HepG2 (cell line): ENCODE measurements around the gene SRRT. TPM values are rescaled to one million over a fixed set of nuclear protein-coding genes. Genes with fewer than 3 reads are reported as not detected.
"Not testable (repeated sequence)": the region's sequence is repeated elsewhere in the genome, so short reads cannot be mapped to it uniquely, and the experiment has no call there.

Experiments
- ATAC-seq: fragments of 200-7000 bp; cut with Tn5 transposase; 3 replicates; pipeline ENCODE4 v1.9.1; 2020; ENCODE audit warnings: mild to moderate bottlenecking, moderate library complexity
- BruUV-seq: library from RNA; stranded (reverse); fragments of 400-500 nt; replicated peaks from 2 replicates; lab custom pipeline; 2021; lab: Mats Ljungman, UMichigan
- CTCF ChIA-PET: fragments of 300-600 bp; formaldehyde crosslinking; extraction: SDS; loops from one replicate; lab custom pipeline; 2021; ENCODE audit warnings: low total read pairs, inconsistent platforms, low intra/inter-chr PET ratio; lab: Yijun Ruan, JAX
- POLR2A ChIA-PET: fragments of 350-600 bp; sonication (Branson Sonifier 250); formaldehyde crosslinking; loops from one replicate; lab custom pipeline; 2020; ENCODE audit warnings: antibody characterized with exemption, inconsistent platforms; lab: Yijun Ruan, JAX
- DNase-seq: peaks from one replicate; pipeline ENCODE4 v3.0.0-alpha.2; 2015; ENCODE audit warnings: low spot score
- FAIRE-seq: peaks from 3 replicates; lab custom pipeline; 2011; peaks lifted over from hg19 to GRCh38; lab: Jason Lieb, UNC
- H2AFZ ChIP-seq: one replicate; pipeline ENCODE4 v1.6.1; 2011; ENCODE audit warnings: low read length, inconsistent platforms
- H3K27ac ChIP-seq: fragments of 300-600 bp; 3 replicates; pipeline ENCODE4 v1.8.0; 2011; ENCODE audit warnings: mixed run types, mild to moderate bottlenecking, mixed read lengths, low read length, inconsistent platforms; ENCODE audit not compliant: insufficient read depth; ENCODE audit errors: extremely low read length
- H3K27me3 ChIP-seq, 2 experiments: fragments of 200-600 bp in 1 of 2; 2 replicates in 1 of 2; 3 replicates in 1 of 2; pipeline versions ENCODE4 v1.6.0 to v1.8.0; 2011; ENCODE audit warnings: low read length in 2 of 2, mild to moderate bottlenecking in 2 of 2, moderate library complexity in 2 of 2, inconsistent platforms in 1 of 2; ENCODE audit not compliant: insufficient read depth in 2 of 2, control insufficient read depth in 1 of 2
- H3K36me3 ChIP-seq, 2 experiments: fragments of 200-600 bp in 1 of 2; replicated peaks in 1 of 2; 2 replicates in 1 of 2; 3 replicates in 1 of 2; pipeline versions ENCODE4 v1.5.1 to v1.8.0; 2011; ENCODE audit warnings: low read length in 2 of 2, inconsistent platforms in 1 of 2; ENCODE audit not compliant: insufficient read depth in 2 of 2, control insufficient read depth in 1 of 2
- H3K4me1 ChIP-seq: 2 replicates; pipeline ENCODE4 v1.5.1; 2012; ENCODE audit warnings: low read length, inconsistent platforms; ENCODE audit not compliant: insufficient read depth
- H3K4me2 ChIP-seq: 2 replicates; pipeline ENCODE4 v1.6.0; 2011; ENCODE audit warnings: low read depth, low read length, inconsistent platforms
- H3K4me3 ChIP-seq, 3 experiments: fragments of 200-600 bp in 1 of 3; sonication (generic), shearing (Covaris generic) in 1 of 3; replicated peaks in 1 of 3; 2 replicates each; pipeline ENCODE4 v1.5.1; 2011 to 2016; ENCODE audit warnings: low read length in 3 of 3, inconsistent platforms in 2 of 3, low read depth in 2 of 3, mild to moderate bottlenecking in 2 of 3, control low read depth in 1 of 3, mixed read lengths in 1 of 3; ENCODE audit not compliant: insufficient read depth in 1 of 3
- H3K79me2 ChIP-seq: one replicate; pipeline ENCODE4 v1.6.1; 2011; ENCODE audit warnings: low read length, inconsistent platforms; ENCODE audit not compliant: insufficient read depth
- H3K9ac ChIP-seq: 2 replicates; pipeline ENCODE4 v1.6.0; 2011; ENCODE audit warnings: mild to moderate bottlenecking, low read depth, low read length, inconsistent platforms; ENCODE audit not compliant: insufficient read depth
- H3K9me3 ChIP-seq: 2 replicates; pipeline ENCODE4 v1.5.1; 2012; ENCODE audit warnings: mild to moderate bottlenecking, low read length
- H4K20me1 ChIP-seq: 2 replicates; pipeline ENCODE4 v1.6.0; 2011; ENCODE audit warnings: inconsistent platforms, mild to moderate bottlenecking, low read length, moderate library complexity; ENCODE audit not compliant: insufficient read depth
- HNF4A ChIP-seq: sonication (generic); formaldehyde crosslinking; IDR thresholded peaks from 2 replicates; pipeline ENCODE4 v1.4.0; 2020; ENCODE audit warnings: missing genetic modification reagents
- MAFK ChIP-seq, 2 experiments: IDR thresholded peaks in 1 of 2; conservative IDR thresholded peaks in 1 of 2; 2 replicates each; pipeline ENCODE4 v1.6.1; 2011; ENCODE audit warnings: improper control_type of control experiment in 2 of 2, low read length in 2 of 2
- PTBP1 ChIP-seq: fragments of 200-400 bp; formaldehyde crosslinking; IDR thresholded peaks from 2 replicates; pipeline ENCODE4 v1.6.1; 2018; ENCODE audit warnings: low read length, low read depth; ENCODE audit not compliant: poor library complexity, severe bottlenecking
- ZBTB21 ChIP-seq: sonication (generic); formaldehyde crosslinking; IDR thresholded peaks from 2 replicates; pipeline ENCODE4 v1.4.0; 2020; ENCODE audit warnings: missing genetic modification reagents
- ZC3H13 ChIP-seq: sonication (generic); formaldehyde crosslinking; IDR thresholded peaks from 2 replicates; pipeline ENCODE4 v1.8.1; 2023; ENCODE audit warnings: mild to moderate bottlenecking, missing genetic modification reagents, moderate library complexity
- WGBS: methylation state at CpG from one replicate; pipeline ENCODE4 v1.1.6; 2017; ENCODE audit warnings: low lambda C conversion rate; 5-methylcytosine and 5-hydroxymethylcytosine counted together
- in situ Hi-C: cut with HindIII; loops from 2 replicates; pipeline ENCODE4 v1.10.0; 2017; ENCODE audit warnings: low pct_unique_long_range_greater_than_20kb; ENCODE audit not compliant: extremely low pct_ligation_motif_present
- intact Hi-C: fragments of 100-400 bp; cut with micrococcal nuclease; formaldehyde crosslinking; loops from one replicate; pipeline ENCODE4 v1.10.0; 2022; ENCODE audit not compliant: unreplicated experiment
- polyA plus RNA-seq, 8 experiments: library from polyadenylated mRNA; depleted of rRNA in 3 of 8; stranded (reverse) in 7 of 8; unstranded in 1 of 8; fragments of >200 nt; fragmentation: Illumina TruSeq in 4 of 8; extraction: Trizol in 4 of 8; gene quantifications; 2 replicates each; pipeline versions ENCODE4 v1.2.1 to v1.2.3, GENCODE V29; 2011 to 2016; ENCODE audit warnings: low read depth in 4 of 8, missing spikeins in 1 of 8, mixed read lengths in 1 of 8; ENCODE audit not compliant: insufficient read depth in 1 of 8
- total RNA-seq, 5 experiments: library from RNA; depleted of rRNA; stranded (reverse); fragments of >200 nt; fragmentation: Illumina TruSeq; extraction: Trizol; gene quantifications; 2 replicates each; pipeline ENCODE4 v1.2.3, GENCODE V29; 2016; ENCODE audit warnings: low read depth in 1 of 5
- TF ChIP-seq, protein P1 (sequence below): sonication (generic); formaldehyde crosslinking; IDR thresholded peaks from 2 replicates; pipeline ENCODE4 v1.4.0; 2020; ENCODE audit warnings: mild to moderate bottlenecking, missing genetic modification reagents
- TF ChIP-seq, protein P2 (sequence below): sonication (generic); formaldehyde crosslinking; conservative IDR thresholded peaks from 2 replicates; pipeline ENCODE4 v1.4.0; 2020; ENCODE audit warnings: missing genetic modification reagents

Gene SRRT
- total and polyA plus RNA-seq, 2 of the 13 experiments (the other 11 are each of a cell fraction or from before 2014, with no cell fraction given) = 26.2 to 106 TPM

DNA sequence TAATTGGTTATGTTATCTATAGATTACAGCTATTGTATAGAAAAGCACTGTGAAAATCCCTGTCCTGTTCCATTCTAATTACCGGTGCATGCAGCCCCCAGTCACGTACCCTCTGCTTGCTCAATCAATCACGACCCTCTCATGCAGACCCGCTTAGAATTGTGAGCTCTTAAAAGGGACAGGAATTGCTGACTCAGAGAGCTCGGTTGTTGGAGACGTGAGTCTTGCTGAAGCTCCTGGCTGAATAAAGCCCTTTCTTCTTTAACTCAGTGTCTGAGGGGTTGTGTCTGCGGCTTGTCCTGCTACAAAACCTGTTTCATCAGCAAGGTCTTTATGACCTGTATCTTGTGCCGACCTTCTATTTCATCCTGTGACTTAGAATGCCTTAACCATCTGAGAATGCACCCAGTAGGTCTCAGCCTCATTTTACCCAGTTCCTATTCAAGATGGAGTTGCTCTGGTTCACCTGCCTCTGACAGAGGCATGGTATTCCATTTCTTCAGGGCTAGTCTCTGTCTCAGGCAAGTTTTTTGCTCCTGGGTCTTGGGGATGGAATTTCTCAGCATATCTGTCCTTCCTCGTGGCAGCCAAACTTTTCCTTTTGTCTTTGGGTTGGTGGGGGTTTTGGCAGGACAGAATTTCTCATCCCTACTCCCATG is 45.0 kb downstream of the SRRT start:
- FAIRE-seq = not testable (repeated sequence)

DNA sequence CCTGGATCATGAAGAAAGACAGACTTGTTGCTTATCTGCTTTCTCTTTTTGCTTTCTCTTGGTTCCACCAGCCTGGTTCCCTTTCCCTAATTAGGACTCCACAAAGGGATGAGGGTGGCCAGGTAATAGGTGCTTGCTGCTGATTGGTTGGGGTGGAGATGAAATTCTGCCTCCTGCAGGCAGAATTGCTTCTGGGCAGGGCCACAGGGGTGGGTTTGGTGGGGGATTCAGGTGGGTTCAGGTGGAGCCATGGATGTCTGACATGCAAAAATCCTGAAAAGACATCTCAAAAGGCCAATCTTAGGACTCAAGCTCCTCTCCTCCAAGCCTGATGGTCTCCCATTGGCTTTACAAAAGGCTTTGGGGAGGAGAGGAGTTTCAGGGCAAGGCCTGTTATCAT is 46.1 kb downstream of the SRRT start:
- Histone ChIP-seq H4K20me1 (no peaks in the 10 kb centered on the region), H3K9ac (no peak overlapping the region), H3K4me3 (no peak overlapping the region), H3K36me3 (no peaks in the 10 kb centered on the region), H3K27me3 (no peaks in the 10 kb centered on the region), H3K79me2 (no peaks in the 10 kb centered on the region), H3K4me2 (no peak overlapping the region), H3K9me3 (no peaks in the 10 kb centered on the region), H3K27ac (no peak overlapping the region), H3K4me1 (no peaks in the 10 kb centered on the region), H2AFZ (no peak overlapping the region)
- DNase-seq (no peak), FAIRE-seq (no peak), ATAC-seq (no peak)
- ChIA-PET POLR2A (no interaction called here), CTCF (no interaction called here)
- no TSS peak for BruUV-seq
- intact Hi-C loops (no loop called here), in situ Hi-C loops (no loop called here)
- no peak for TF ChIP-seq ZBTB21
- TF ChIP-seq, protein P1, sequence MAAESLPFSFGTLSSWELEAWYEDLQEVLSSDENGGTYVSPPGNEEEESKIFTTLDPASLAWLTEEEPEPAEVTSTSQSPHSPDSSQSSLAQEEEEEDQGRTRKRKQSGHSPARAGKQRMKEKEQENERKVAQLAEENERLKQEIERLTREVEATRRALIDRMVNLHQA = no peak
- no peak for TF ChIP-seq ZC3H13 (CRISPR knock-in tag)
- TF ChIP-seq HNF4A (CRISPR knock-in tag) = no peak
- no peak for TF ChIP-seq PTBP1
- TF ChIP-seq, protein P2, sequence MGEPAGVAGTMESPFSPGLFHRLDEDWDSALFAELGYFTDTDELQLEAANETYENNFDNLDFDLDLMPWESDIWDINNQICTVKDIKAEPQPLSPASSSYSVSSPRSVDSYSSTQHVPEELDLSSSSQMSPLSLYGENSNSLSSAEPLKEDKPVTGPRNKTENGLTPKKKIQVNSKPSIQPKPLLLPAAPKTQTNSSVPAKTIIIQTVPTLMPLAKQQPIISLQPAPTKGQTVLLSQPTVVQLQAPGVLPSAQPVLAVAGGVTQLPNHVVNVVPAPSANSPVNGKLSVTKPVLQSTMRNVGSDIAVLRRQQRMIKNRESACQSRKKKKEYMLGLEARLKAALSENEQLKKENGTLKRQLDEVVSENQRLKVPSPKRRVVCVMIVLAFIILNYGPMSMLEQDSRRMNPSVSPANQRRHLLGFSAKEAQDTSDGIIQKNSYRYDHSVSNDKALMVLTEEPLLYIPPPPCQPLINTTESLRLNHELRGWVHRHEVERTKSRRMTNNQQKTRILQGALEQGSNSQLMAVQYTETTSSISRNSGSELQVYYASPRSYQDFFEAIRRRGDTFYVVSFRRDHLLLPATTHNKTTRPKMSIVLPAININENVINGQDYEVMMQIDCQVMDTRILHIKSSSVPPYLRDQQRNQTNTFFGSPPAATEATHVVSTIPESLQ (CRISPR knock-in tag) = no peak

More for the DNA sequence above, 45.0 kb downstream of the SRRT start:
- in situ Hi-C loops, H3K36me3 ChIP-seq, POLR2A ChIA-PET, H4K20me1 ChIP-seq, CTCF ChIA-PET, DNase-seq, H3K4me1 ChIP-seq, H3K79me2 ChIP-seq, H3K4me3 ChIP-seq, ATAC-seq, intact Hi-C loops, H3K9me3 ChIP-seq, H2AFZ ChIP-seq, H3K27me3 ChIP-seq, BruUV-seq, H3K9ac ChIP-seq, H3K27ac ChIP-seq, H3K4me2 ChIP-seq: not testable (repeated sequence)
- WGBS = 48% methylated on average over 9 of the region's 9 CpGs
- peak in 1 of 2 experiments; percentile 36; a peak in 1 of 4 replicates for TF ChIP-seq MAFK (conservative IDR thresholded peaks at IDR 0.05 in 1 of 2, IDR thresholded peaks at IDR 0.05 in 1 of 2; ENCODE audit: low read length in 2 of 2)

DNA sequence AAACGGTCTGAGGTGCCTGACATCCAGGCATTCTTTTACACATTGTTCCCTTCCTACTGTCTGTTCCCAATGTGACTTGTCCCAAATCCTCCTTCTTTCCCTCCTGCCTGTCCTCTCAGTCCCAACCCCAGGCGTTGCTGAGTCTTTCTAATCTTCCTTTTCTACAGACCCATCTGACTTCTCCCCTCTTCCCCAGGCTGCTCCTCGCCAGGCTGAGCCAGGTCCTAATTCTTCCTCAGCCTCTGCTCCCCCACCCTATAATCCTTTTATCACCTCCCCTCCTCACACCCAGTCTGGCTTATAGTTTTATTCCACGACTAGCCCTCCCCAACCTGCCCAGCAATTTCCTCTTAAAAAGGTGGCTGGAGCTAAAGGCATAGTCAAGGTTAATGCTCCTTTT is 48.7 kb downstream of the SRRT start:
- DNase-seq, H3K9me3 ChIP-seq, BruUV-seq, H3K4me2 ChIP-seq, CTCF ChIA-PET, H3K79me2 ChIP-seq, H3K27ac ChIP-seq, intact Hi-C loops, H2AFZ ChIP-seq, POLR2A ChIA-PET, H3K4me1 ChIP-seq, ATAC-seq, in situ Hi-C loops, FAIRE-seq, H3K4me3 ChIP-seq, H4K20me1 ChIP-seq, H3K9ac ChIP-seq, H3K36me3 ChIP-seq, H3K27me3 ChIP-seq: not testable (repeated sequence)
- 3% methylated on average over 4 of the region's 4 CpGs for WGBS
